BE2C (cell line): ENCODE measurements around the gene SIRPB2.
A peak's percentile ranks its signal among the peaks of the same experiment; 100 is the strongest.

Experiments used
- DNase-seq: peaks from one replicate; pipeline ENCODE4 v3.0.0-alpha.2; 2020
- H3K27me3 ChIP-seq: fragments of 250-450 bp; sonication (Bioruptor Pico); 2 replicates; pipeline ENCODE4 v1.5.1; 2020; ENCODE audit warnings: mild to moderate bottlenecking
- H3K36me3 ChIP-seq: fragments of 250-450 bp; sonication (Bioruptor Pico); 2 replicates; pipeline ENCODE4 v1.5.1; 2020; ENCODE audit warnings: mild to moderate bottlenecking
- H3K4me1 ChIP-seq: fragments of 250-450 bp; sonication (Bioruptor Pico); 2 replicates; pipeline ENCODE4 v1.5.1; 2020
- H3K4me3 ChIP-seq: 2 replicates; pipeline ENCODE4 v1.5.1; 2011; ENCODE audit warnings: low read depth, low read length
- H3K9me3 ChIP-seq: fragments of 250-450 bp; sonication (Bioruptor Pico); 2 replicates; pipeline ENCODE4 v1.5.1; 2020
- TF ChIP-seq, protein P1 (sequence below): IDR thresholded peaks from 2 replicates; pipeline ENCODE4 v1.5.1; 2012; ENCODE audit warnings: mild to moderate bottlenecking, low read depth, low read length

Gene SIRPB2

DNA sequence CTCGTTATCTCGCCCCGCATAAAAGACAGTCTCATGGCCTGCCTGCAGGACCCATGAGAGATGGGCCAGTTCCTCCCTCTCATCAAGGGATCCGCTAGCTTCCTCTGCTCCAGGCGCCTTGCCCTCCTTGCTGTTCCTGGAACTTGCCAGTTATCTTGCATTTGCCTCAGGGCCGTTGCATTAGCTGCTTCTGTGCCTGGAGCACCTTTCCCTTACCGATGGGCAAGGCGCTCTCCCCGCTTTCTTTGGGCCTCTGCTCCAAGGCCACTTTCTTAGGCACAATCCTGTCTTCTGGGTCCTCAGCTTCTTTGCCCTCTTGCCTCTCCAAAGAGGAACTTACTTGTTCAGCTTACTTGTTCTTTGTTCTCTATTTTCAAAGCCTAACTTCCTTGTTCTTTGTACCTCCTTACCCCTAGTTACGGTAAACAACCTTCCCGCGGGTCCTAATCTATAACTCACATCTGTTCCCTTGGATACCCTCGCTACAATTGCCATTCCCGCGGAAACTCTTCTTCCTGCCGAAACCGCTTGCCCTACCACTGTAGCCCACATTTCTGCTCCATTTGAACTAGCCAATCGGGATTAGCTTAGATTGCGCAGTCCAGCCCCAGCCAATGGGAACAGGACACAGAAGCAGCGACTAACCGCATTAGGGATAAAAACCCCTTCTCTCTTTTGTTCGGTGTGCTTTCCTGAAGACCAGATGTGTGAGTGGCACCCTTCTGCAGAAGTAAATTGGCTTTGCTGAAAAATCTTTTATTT, 23.7 kb downstream of the SIRPB2 start:
- no peaks in the 10 kb centered on the region for H3K36me3 ChIP-seq
- TF ChIP-seq, protein P1, sequence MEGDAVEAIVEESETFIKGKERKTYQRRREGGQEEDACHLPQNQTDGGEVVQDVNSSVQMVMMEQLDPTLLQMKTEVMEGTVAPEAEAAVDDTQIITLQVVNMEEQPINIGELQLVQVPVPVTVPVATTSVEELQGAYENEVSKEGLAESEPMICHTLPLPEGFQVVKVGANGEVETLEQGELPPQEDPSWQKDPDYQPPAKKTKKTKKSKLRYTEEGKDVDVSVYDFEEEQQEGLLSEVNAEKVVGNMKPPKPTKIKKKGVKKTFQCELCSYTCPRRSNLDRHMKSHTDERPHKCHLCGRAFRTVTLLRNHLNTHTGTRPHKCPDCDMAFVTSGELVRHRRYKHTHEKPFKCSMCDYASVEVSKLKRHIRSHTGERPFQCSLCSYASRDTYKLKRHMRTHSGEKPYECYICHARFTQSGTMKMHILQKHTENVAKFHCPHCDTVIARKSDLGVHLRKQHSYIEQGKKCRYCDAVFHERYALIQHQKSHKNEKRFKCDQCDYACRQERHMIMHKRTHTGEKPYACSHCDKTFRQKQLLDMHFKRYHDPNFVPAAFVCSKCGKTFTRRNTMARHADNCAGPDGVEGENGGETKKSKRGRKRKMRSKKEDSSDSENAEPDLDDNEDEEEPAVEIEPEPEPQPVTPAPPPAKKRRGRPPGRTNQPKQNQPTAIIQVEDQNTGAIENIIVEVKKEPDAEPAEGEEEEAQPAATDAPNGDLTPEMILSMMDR, result no peak
- H3K4me3 ChIP-seq, result no peak overlapping the region
- H3K9me3 ChIP-seq, result no peaks in the 10 kb centered on the region
- H3K4me1 ChIP-seq, result no peaks in the 10 kb centered on the region; the same call in none of the 2 replicates
- H3K27me3 ChIP-seq, result no peaks in the 10 kb centered on the region
- DNase-seq, result peak; percentile 4

DNA sequence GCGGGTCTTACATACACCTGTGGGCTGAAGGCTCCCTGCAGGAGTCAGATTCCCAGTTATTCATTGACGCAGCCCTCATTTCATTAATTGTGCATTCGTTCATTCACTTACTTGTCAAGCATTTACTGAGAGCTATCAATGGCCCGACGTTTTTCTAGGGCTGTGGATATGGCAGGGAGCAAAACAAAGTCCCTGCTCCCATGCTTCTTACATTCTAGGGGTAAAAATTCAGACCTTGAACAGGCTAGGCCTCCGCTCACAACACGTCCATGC, 24.2 kb downstream of the SIRPB2 start:
- no peaks in the 10 kb centered on the region for H3K27me3 ChIP-seq
- no peaks in the 10 kb centered on the region; the same call in none of the 2 replicates for H3K4me1 ChIP-seq
- TF ChIP-seq, protein P1, result no peak
- no peaks in the 10 kb centered on the region for H3K36me3 ChIP-seq
- H3K9me3 ChIP-seq, result no peaks in the 10 kb centered on the region
- no peak for DNase-seq
- no peak overlapping the region for H3K4me3 ChIP-seq

DNA sequence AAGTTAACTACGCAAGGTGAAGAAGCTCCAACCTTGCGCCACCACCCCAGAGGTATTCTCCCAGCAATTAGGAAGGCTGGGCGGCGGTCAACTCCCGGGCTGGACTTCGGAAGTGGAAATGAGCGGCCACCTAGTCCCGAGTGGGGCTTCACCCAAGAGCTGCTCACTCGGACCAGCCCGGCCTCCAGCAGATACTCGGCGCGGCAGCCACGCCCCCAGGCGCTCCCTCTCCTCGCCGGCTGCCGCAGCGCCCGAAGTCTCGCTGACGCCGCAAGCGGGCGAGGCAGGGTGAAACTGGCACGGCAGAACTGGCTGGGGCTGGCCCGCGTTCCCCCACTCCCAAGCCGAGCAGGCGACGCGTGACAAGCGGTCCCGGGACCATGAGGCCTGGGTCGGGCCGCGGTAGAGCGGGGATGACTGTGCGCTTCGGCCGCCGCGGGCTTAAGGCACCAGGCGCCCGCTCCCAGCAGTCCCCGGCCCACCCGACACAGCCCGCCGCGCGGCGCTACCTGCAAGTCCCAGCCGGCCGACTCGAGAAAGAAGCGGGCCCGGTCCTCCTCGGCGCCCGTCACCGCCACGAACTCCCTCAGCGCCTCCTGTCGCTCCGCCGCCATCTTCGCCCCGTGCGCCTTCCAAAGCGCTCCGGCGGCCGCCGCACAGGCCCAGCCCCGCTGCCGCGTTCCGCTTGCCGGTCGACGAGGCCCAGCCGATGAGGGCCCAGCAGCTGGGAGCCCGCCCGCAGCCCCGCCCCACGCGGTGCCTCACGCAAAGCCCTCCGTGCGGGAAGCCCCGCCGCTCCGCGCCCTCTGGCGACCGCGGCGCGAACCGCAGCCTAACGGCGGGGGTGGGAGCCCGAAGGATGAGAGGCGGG, 24.8 kb downstream of the SIRPB2 start, which contains the start of gene NSFL1C:
Gene NSFL1C, minus strand, starts transcription at position 639 of the 871 bp plus-strand sequence. Its CDS starts 25 bp downstream, at position 614.
- Histone ChIP-seq H3K36me3 (no peaks in the 10 kb centered on the region), H3K4me3 (peak within 1 kb of the TSS; percentile 76), H3K27me3 (no peaks in the 10 kb centered on the region), H3K4me1 (no peaks in the 10 kb centered on the region; the same call in none of the 2 replicates), H3K9me3 (no peaks in the 10 kb centered on the region)
- TF ChIP-seq, protein P1, result peak; percentile 53
- DNase-seq, result peak; percentile 90

DNA sequence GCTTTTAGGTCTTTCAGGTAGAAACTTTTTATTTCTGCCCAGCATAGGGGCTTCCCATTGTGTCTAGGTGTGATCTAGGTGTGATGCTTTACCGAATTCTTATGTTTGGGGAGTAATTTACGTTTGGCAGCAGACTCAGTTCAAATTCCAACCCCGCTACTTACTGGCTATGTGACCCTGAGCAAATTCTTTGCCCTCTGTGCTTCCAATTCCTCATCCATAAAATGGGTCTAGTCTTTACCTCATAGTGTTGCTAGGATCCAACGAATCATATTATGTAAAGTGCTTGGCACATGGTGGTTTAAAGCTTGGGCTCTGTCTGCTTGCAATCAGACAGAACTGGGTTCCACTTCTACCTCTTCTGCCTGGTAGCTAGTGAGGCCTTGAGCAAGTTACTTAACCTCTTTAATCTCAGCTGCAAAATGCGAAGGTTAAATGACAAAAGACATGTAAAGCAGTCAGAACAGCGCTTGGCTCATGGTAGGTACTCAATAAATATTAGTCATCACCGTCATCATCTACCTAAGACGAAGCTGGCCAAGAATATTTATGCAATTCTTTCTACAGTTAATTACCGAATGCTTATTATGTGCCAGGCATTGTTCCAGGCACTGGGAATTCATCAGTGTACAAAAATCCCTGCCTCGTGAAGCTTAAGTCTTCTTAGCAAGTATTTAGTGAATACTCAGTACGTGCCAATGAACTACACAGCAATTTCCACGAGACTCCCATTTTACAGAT, 25.6 kb downstream of the SIRPB2 start:
- Histone ChIP-seq H3K4me1 (no peaks in the 10 kb centered on the region; the same call in none of the 2 replicates), H3K9me3 (no peaks in the 10 kb centered on the region), H3K36me3 (no peaks in the 10 kb centered on the region), H3K4me3 (peak overlapping the region; percentile 76), H3K27me3 (no peaks in the 10 kb centered on the region)
- no peak for DNase-seq
- TF ChIP-seq, protein P1, result no peak

DNA sequence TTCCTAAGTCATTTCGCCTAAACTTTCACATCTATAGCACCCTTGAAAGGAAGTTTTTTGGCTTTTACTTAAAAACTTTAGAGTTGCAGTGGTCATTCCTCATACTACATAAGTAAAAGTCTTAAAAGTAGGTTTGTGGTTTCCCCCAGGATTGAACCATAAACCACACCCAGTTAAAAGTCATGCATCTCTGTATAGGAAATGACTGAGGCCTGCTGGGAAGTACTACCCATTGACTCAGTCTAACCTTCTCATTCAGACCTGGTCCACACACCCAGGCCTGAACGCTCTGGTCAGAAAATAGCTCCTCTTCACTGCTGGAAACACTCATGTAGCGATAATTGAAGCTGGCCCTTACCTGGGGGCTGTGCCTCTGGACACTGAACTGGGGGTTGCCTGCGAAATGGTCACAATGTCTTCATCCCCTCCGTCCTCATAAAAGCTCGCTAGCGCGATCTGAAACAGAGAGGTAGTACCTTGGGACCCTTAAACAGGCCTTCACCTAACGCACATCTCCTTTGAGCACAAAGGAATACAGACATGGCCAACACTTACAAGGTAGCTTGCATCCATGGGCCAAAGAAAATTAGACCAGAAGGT, 27.1 kb downstream of the SIRPB2 start:
- Histone ChIP-seq H3K4me1 (no peaks in the 10 kb centered on the region; the same call in none of the 2 replicates), H3K9me3 (no peaks in the 10 kb centered on the region), H3K27me3 (no peaks in the 10 kb centered on the region), H3K4me3 (no peak overlapping the region), H3K36me3 (no peaks in the 10 kb centered on the region)
- TF ChIP-seq, protein P1, result no peak
- DNase-seq, result no peak
